Small intestine (tissue), 7 donors: Measurements from ENCODE around the gene KLK5. TPM values are rescaled to one million over a fixed set of nuclear protein-coding genes. Genes with fewer than 3 reads are reported as not detected.
A peak's percentile ranks its signal among the peaks of the same experiment; 100 is the strongest.

Source experiments
- DNase-seq, 2 donors: peaks; one replicate each; pipeline versions ENCODE4 v3.0.0 to v3.0.0-alpha.2; 2013
- FAIRE-seq: peaks from 2 replicates; lab custom pipeline; 2012; peaks lifted over from hg19 to GRCh38; lab: Jason Lieb, UNC
- H3K27ac ChIP-seq, 3 donors: one replicate each; pipeline ENCODE4 v1.5.1; 2013; ENCODE audit warnings: low read length in 2 of 3, mild to moderate bottlenecking in 2 of 3, control low read depth in 1 of 3, inconsistent platforms in 1 of 3, low read depth in 1 of 3, moderate library complexity in 1 of 3
- H3K27me3 ChIP-seq, 3 donors: one replicate each; pipeline ENCODE4 v1.6.1; 2013; ENCODE audit warnings: low read length in 3 of 3, inconsistent platforms in 1 of 3; ENCODE audit not compliant: control insufficient read depth in 3 of 3, insufficient read depth in 3 of 3
- H3K36me3 ChIP-seq, 3 donors: one replicate each; pipeline ENCODE4 v1.6.1; 2013; ENCODE audit warnings: low read length in 3 of 3, inconsistent platforms in 1 of 3, low read depth in 1 of 3, mild to moderate bottlenecking in 1 of 3, moderate library complexity in 1 of 3; ENCODE audit not compliant: control insufficient read depth in 3 of 3, insufficient read depth in 2 of 3
- H3K4me1 ChIP-seq, 3 donors: one replicate each; pipeline ENCODE4 v1.6.1; 2013; ENCODE audit warnings: low read length in 2 of 3, inconsistent platforms in 1 of 3, low read depth in 1 of 3, mild to moderate bottlenecking in 1 of 3, moderate library complexity in 1 of 3; ENCODE audit not compliant: control insufficient read depth in 3 of 3, insufficient read depth in 2 of 3
- H3K4me3 ChIP-seq, 3 donors: one replicate each; pipeline ENCODE4 v1.5.1; 2013; ENCODE audit warnings: low read length in 3 of 3, control low read depth in 1 of 3, inconsistent platforms in 1 of 3, low read depth in 1 of 3, mild to moderate bottlenecking in 1 of 3, moderate library complexity in 1 of 3
- H3K9me3 ChIP-seq, 2 donors: one replicate each; pipeline ENCODE4 v1.6.1; 2013; ENCODE audit warnings: low read depth in 1 of 2, low read length in 1 of 2; ENCODE audit not compliant: control insufficient read depth in 2 of 2, insufficient read depth in 1 of 2
- WGBS, 3 donors: extraction: QIAGEN DNeasy Blood & Tissue Kit; methylation state at CpG; one replicate each; pipeline ENCODE4 v1.1.7; 2013; 5-methylcytosine and 5-hydroxymethylcytosine counted together
- polyA plus RNA-seq, 4 donors: library from polyadenylated mRNA; stranded (reverse) in 3 of 4; unstranded in 1 of 4; fragments of 200-250 nt in 3 of 4; fragments of 120-200 nt in 1 of 4; gene quantifications; one replicate each; pipeline versions ENCODE4 v1.2.1 to v1.2.3, GENCODE V29; 2013
- donor health status: healthy with polysubstance abuse.
- donor health status: control.
- donor health status: control.
- donor health status: Bipolar disorder and iron deficiency.
- donor health status: healthy.

KLK5 gene
- polyA plus RNA-seq, 4 donors: 0.10 TPM; not detected in 3

DNA sequence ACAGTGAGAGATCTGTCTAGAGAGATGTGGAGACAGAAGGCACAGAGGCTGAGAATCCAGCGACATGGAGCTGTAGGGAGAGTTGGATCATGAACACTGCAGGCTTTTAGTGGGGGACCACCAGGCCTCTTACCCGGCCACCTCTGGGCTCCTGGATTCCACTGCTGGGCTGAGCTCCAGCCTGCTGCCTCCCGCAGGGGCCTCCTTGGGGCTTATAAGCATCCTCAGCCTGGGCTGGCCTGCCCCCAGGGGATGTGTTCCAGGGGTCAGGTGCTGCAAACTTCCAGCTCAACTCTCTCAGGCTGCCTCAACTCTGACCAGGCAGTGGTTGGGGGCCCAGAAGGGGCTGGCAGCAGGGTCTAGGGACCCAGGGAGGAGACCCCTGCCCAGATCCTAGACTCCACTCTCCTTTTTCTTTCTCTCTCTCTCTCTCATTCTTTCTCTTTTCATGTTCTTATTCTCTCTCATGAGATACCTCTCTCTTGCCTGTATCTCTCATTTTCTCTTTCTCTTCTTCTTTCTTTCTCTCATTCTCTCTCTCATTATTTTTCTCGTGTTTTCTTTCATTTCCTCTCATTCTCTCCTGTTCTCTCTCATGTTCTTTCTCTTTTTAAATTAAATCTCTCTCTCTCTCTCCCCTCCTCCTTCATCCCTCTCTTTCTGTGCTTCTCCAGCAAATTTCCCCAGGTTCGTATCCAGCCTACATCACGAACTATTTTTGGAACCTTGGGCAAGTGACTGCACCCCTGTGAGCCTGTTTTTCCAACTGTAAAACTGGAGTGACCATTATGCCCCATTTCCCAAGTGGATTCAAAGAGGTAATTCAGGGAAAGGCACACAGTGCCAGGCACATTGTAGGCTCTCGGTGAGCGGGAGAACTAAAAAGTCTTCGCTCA is 41.4 kb downstream of the KLK5 start, which contains the start of gene KLK4:
Gene KLK4, minus strand, starts transcription at position 190 of the 896 bp plus-strand sequence. CDS start 657 bp downstream, outside the sequence.
- H3K36me3 ChIP-seq: no peaks in the 10 kb centered on the region
- 54 to 63% (median 62%) methylated on average over 8 to 9 of the region's 9 CpGs for WGBS, 3 donors
- H3K4me1 ChIP-seq: peaks cover 0 to 2% (median 0%) of the 10 kb centered on the region in 3 donors
- H3K4me3 ChIP-seq: no peak within 1 kb of the TSS
- peaks cover 7 to 50% (median 38%) of the 10 kb centered on the region in 3 donors for H3K27me3 ChIP-seq
- FAIRE-seq (no peak), DNase-seq (no peak)
- H3K27ac ChIP-seq: no peak within 1 kb of the TSS
- H3K9me3 ChIP-seq: no peaks in the 10 kb centered on the region

DNA sequence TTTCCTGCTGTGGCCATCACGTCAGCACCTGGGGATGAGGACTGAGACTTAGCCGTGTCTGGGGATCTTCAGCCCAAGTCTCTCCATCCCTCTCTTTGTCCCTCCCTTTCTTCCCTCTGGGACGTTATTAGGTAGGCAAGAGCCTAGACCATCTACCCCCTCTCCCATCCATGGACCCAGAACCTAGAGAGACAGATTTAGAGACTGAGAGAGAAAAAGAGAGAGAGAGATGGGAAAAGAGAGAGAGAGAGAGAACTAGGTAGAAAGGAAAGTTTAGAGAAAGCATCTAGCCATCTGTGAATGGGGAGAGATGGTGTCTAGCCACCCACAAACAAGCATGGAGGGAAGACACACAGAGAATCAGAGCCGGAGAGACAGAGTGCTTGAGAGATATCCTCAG is 42.1 kb downstream of the KLK5 start:
- no peak overlapping the region for H3K27ac ChIP-seq
- H3K36me3 ChIP-seq: no peaks in the 10 kb centered on the region
- no peak for FAIRE-seq
- WGBS, 3 donors: 34 to 62% (median 50%) methylated on average over 3 to 4 of the region's 4 CpGs
- no peak for DNase-seq
- no peak overlapping the region for H3K4me3 ChIP-seq
- peaks cover 0 to 2% (median 0%) of the 10 kb centered on the region in 3 donors for H3K4me1 ChIP-seq
- peaks cover 7 to 50% (median 34%) of the 10 kb centered on the region in 3 donors for H3K27me3 ChIP-seq
- no peaks in the 10 kb centered on the region for H3K9me3 ChIP-seq

GRCh38 chr19:50909240-50910070 is 43.4 kb downstream of the KLK5 start:
- peaks cover 7 to 50% (median 34%) of the 10 kb centered on the region in 3 donors for H3K27me3 ChIP-seq
- 5 to 10% (median 7%) methylated on average over 33 to 36 of the region's 36 CpGs for WGBS, 3 donors

DNA sequence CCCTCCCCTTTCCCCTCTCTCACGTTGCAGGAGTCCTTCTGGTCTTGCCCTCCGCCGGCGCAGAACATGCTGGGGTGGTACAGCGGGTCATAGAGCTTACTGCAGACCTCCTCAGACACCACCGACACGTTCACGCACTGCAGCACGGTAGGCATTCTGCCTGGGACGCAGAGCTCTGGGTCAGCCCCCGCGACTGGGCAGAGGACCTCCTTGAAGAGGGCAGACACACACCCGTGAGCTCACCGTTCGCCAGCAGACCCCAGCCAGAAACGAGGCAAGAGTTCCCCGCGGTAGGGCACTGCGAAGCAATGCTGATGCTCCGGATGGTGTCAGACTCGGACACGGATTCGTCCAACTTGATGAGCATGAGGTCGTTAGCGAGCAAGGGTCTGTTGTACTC is 44.5 kb downstream of the KLK5 start:
- WGBS, 3 donors: 62 to 76% (median 76%) methylated on average over 25 of the region's 25 CpGs
- Histone ChIP-seq H3K36me3 (no peaks in the 10 kb centered on the region), H3K27ac (no peak overlapping the region), H3K27me3 (peaks cover 7 to 50% (median 34%) of the 10 kb centered on the region in 3 donors), H3K9me3 (no peaks in the 10 kb centered on the region), H3K4me3 (no peak overlapping the region), H3K4me1 (peaks cover 0 to 2% (median 0%) of the 10 kb centered on the region in 3 donors)
- DNase-seq: no peak
- no peak for FAIRE-seq

More at GRCh38 chr19:50909240-50910070, 43.4 kb downstream of the KLK5 start:
- Histone ChIP-seq H3K4me3 (peak overlapping the region in 1 of 3 donors; percentile 1), H3K36me3 (no peaks in the 10 kb centered on the region), H3K9me3 (no peaks in the 10 kb centered on the region), H3K4me1 (peaks cover 0 to 2% (median 0%) of the 10 kb centered on the region in 3 donors), H3K27ac (no peak overlapping the region)
- FAIRE-seq: no peak
- DNase-seq: peak; percentile 16 to 68

DNA sequence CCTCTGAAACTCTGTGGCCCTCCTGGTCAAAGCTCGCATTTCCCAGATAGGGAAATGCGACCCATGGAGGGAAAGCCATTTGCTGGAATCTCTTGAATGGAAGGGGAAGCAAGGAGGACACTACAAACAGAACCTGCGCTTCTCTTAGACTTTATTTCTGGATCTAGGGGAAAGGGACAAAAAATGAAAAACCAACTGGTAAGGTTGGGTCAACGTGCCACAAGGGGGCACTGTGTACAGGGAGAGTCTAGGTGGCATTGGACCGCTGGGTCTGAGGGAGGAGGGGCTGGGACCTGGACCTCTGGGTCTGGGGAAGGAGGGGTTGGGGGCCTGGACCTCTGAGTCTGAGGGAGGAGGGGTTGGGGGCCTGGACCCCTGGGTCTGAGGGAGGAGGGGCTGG is 46.6 kb downstream of the KLK5 start:
- FAIRE-seq: no peak
- peaks cover 0 to 2% (median 0%) of the 10 kb centered on the region in 3 donors for H3K4me1 ChIP-seq
- H3K4me3 ChIP-seq: no peak overlapping the region
- peaks cover 3 to 32% (median 26%) of the 10 kb centered on the region in 3 donors for H3K27me3 ChIP-seq
- H3K9me3 ChIP-seq: no peaks in the 10 kb centered on the region
- DNase-seq: peak; percentile 12 to 22
- WGBS, 3 donors: 14 to 18% (median 18%) methylated on average over 5 of the region's 5 CpGs
- H3K27ac ChIP-seq: no peak overlapping the region
- no peaks in the 10 kb centered on the region for H3K36me3 ChIP-seq

- no peaks in the 10 kb centered on the region for H3K36me3 ChIP-seq
- no peak overlapping the region for H3K27ac ChIP-seq
- no peaks in the 10 kb centered on the region for H3K4me1 ChIP-seq
- H3K27me3 ChIP-seq: peaks cover 0 to 5% (median 0%) of the 10 kb centered on the region in 3 donors
- FAIRE-seq (no peak), DNase-seq (no peak)
- H3K4me3 ChIP-seq: no peak overlapping the region
- WGBS, 3 donors: 58 to 74% (median 67%) methylated on average over 3 of the region's 4 CpGs
- H3K9me3 ChIP-seq: no peaks in the 10 kb centered on the region
These were observed 50.2 kb downstream of the KLK5 start for GRCh38 chr19:50902640-50903039.

GRCh38 chr19:50899569-50899968 is 53.3 kb downstream of the KLK5 start:
- Histone ChIP-seq H3K9me3 (no peaks in the 10 kb centered on the region), H3K27ac (no peak overlapping the region), H3K27me3 (peaks cover 0 to 3% (median 0%) of the 10 kb centered on the region in 3 donors), H3K4me1 (no peaks in the 10 kb centered on the region), H3K36me3 (no peaks in the 10 kb centered on the region), H3K4me3 (no peak overlapping the region)
- DNase-seq (no peak), FAIRE-seq (no peak)
- 84 to 88% (median 87%) methylated on average over 3 of the region's 3 CpGs for WGBS, 3 donors

GRCh38 chr19:50898018-50898417 is 54.8 kb downstream of the KLK5 start:
- Histone ChIP-seq H3K27me3 (peaks cover 0 to 3% (median 0%) of the 10 kb centered on the region in 3 donors), H3K9me3 (no peaks in the 10 kb centered on the region), H3K27ac (no peak overlapping the region), H3K36me3 (no peaks in the 10 kb centered on the region), H3K4me1 (no peaks in the 10 kb centered on the region), H3K4me3 (no peak overlapping the region)
- WGBS, 3 donors: 75 to 88% (median 86%) methylated on average over 4 of the region's 4 CpGs
- DNase-seq: no peak
- FAIRE-seq: no peak
